ENCODE data around the gene CLDN34.
A peak's percentile ranks its signal among the peaks of the same experiment; 100 is the strongest.

CLDN34 gene

GRCh38 chrX:9980927-9981326, 13.8 kb downstream of the CLDN34 start:
- DNase-seq, result no peak

GRCh38 chrX:9983441-9983840, 16.3 kb downstream of the CLDN34 start:
- no peak for DNase-seq

- no peak for DNase-seq
Observed at GRCh38 chrX:9983846-9984245, 16.7 kb downstream of the CLDN34 start.

GRCh38 chrX:9988762-9989161, 21.6 kb downstream of the CLDN34 start:
- DNase-seq, result no peak

GRCh38 chrX:9992061-9992460, 24.9 kb downstream of the CLDN34 start:
- DNase-seq, result no peak

- DNase-seq, result no peak
Observed at GRCh38 chrX:9992724-9993123, 25.6 kb downstream of the CLDN34 start.

GRCh38 chrX:9995855-9996339, 28.7 kb downstream of the CLDN34 start:
- DNase-seq, result peak; percentile 81

GRCh38 chrX:9997041-9997440, 29.9 kb downstream of the CLDN34 start:
- no peak for DNase-seq

- DNase-seq, result peak; percentile 43
Observed at GRCh38 chrX:9997524-9997923, 30.4 kb downstream of the CLDN34 start.

- DNase-seq, result no peak
Observed at GRCh38 chrX:10001496-10001895, 34.3 kb downstream of the CLDN34 start.

GRCh38 chrX:10004832-10005475, 37.8 kb downstream of the CLDN34 start:
- no peak for DNase-seq

GRCh38 chrX:10006086-10006485, 38.9 kb downstream of the CLDN34 start:
- DNase-seq, result no peak

- no peak for DNase-seq
Observed at GRCh38 chrX:10006770-10007169, 39.6 kb downstream of the CLDN34 start.

GRCh38 chrX:10007621-10008020, 40.5 kb downstream of the CLDN34 start:
- DNase-seq, result no peak

GRCh38 chrX:10008483-10009056, 41.4 kb downstream of the CLDN34 start:
- DNase-seq, result no peak

- DNase-seq, result no peak
Observed at GRCh38 chrX:10009741-10010140, 42.6 kb downstream of the CLDN34 start.

- DNase-seq, result no peak
Observed at GRCh38 chrX:10010686-10011085, 43.5 kb downstream of the CLDN34 start.

GRCh38 chrX:10011261-10011931, 44.2 kb downstream of the CLDN34 start:
- no peak for DNase-seq

GRCh38 chrX:10011991-10012390, 44.8 kb downstream of the CLDN34 start:
- DNase-seq, result no peak

GRCh38 chrX:10014462-10015354, 47.5 kb downstream of the CLDN34 start:
- DNase-seq, result peak; percentile 78

- no peak for DNase-seq
Observed at GRCh38 chrX:10015355-10015722, 48.2 kb downstream of the CLDN34 start.

- no peak for DNase-seq
Observed at GRCh38 chrX:10015723-10016518, 48.8 kb downstream of the CLDN34 start.
